ENCODE results near the gene CEPT1.
"Not testable (repeated sequence)": the region's sequence is repeated elsewhere in the genome, so short reads cannot be mapped to it uniquely, and the experiment has no call there.

The CEPT1 gene

GRCh38 chr1:111212634-111213335 is 72.8 kb downstream of the CEPT1 start:
- DNase-seq = no peak

- DNase-seq = no peak
These were observed 73.4 kb downstream of the CEPT1 start for GRCh38 chr1:111213412-111213811.

- DNase-seq = peak; percentile 61 to 71
These were observed 74.2 kb downstream of the CEPT1 start for GRCh38 chr1:111214074-111214801.

GRCh38 chr1:111214884-111215283 is 74.9 kb downstream of the CEPT1 start:
- DNase-seq = no peak

- DNase-seq = not testable (repeated sequence)
These were observed 75.3 kb downstream of the CEPT1 start for GRCh38 chr1:111215285-111215684.

GRCh38 chr1:111216751-111217150 is 76.7 kb downstream of the CEPT1 start:
- no peak for DNase-seq

GRCh38 chr1:111217183-111217910 is 77.3 kb downstream of the CEPT1 start:
- no peak for DNase-seq

- no peak for DNase-seq
These were observed 78.9 kb downstream of the CEPT1 start for GRCh38 chr1:111218701-111219556.

GRCh38 chr1:111219557-111220286 is 79.7 kb downstream of the CEPT1 start:
- DNase-seq = no peak

GRCh38 chr1:111220302-111220890 is 80.4 kb downstream of the CEPT1 start:
- no peak for DNase-seq

- no peak for DNase-seq
These were observed 81.2 kb downstream of the CEPT1 start for GRCh38 chr1:111221276-111221632.

GRCh38 chr1:111221633-111222291 is 81.7 kb downstream of the CEPT1 start:
- no peak for DNase-seq

- peak; percentile 66 to 91 for DNase-seq
These were observed 82.5 kb downstream of the CEPT1 start for GRCh38 chr1:111222308-111223125.

- no peak for DNase-seq
These were observed 83.2 kb downstream of the CEPT1 start for GRCh38 chr1:111223126-111223685.

- no peak for DNase-seq
These were observed 85.1 kb downstream of the CEPT1 start for GRCh38 chr1:111225091-111225490.

GRCh38 chr1:111225717-111226400 is 85.8 kb downstream of the CEPT1 start:
- DNase-seq = no peak

- no peak for DNase-seq
These were observed 87.4 kb downstream of the CEPT1 start, which contains the start of gene CHI3L2 for GRCh38 chr1:111227434-111227833. TSS of gene CHI3L2 (plus strand) at chr1:111227713. CDS start at chr1:111227730, 17 bp downstream.

- no peak for DNase-seq
These were observed 88.1 kb downstream of the CEPT1 start for GRCh38 chr1:111227851-111228747.
